Measurements from ENCODE around the gene MADD. TPM values are rescaled to one million over a fixed set of nuclear protein-coding genes. Genes with fewer than 3 reads are reported as not detected.

MADD gene
- total RNA-seq, 1 donor from 2014 or later: 39.7 TPM

GRCh38 chr11:47378010-47378835 is 108.3 kb downstream of the MADD start, which contains the start of gene SPI1:
SPI1 (minus strand) TSS chr11:47378547; CDS start chr11:47378353, 194 bp downstream.
- no peak for DNase-seq (ENCODE audit: extremely low read depth, low read depth, low spot score)

GRCh38 chr11:47378836-47379170 is 108.9 kb downstream of the MADD start:
- DNase-seq (ENCODE audit: extremely low read depth, low read depth, low spot score): no peak

- DNase-seq (ENCODE audit: extremely low read depth, low read depth, low spot score): no peak
Observed at GRCh38 chr11:47379317-47379716, 109.4 kb downstream of the MADD start.

Other genes with a start within 250 kb of the MADD start
- 91.4 and 105 TPM in 2 replicates for gene ARFGAP2, start 93.3 kb upstream of the MADD start, total RNA-seq
- 16.8 and 21.6 TPM in 2 replicates for gene PACSIN3, start 83.7 kb upstream of the MADD start, total RNA-seq
- gene DDB2, start 55.2 kb upstream of the MADD start, total RNA-seq: 61.0 and 74.7 TPM in 2 replicates
- 29.9 and 53.1 TPM in 2 replicates for gene ACP2, start 21.3 kb upstream of the MADD start, total RNA-seq
- gene NR1H3, start 12.1 kb upstream of the MADD start, total RNA-seq: 4.1 and 7.6 TPM in 2 replicates
- gene MYBPC3, start 82.6 kb downstream of the MADD start, total RNA-seq: not detected in 2 replicates
- gene SPI1, start 108.4 kb downstream of the MADD start, total RNA-seq: not detected in 2 replicates
- gene SLC39A13, start 138.5 kb downstream of the MADD start, total RNA-seq: 118 and 133 TPM in 2 replicates
- 143 and 156 TPM in 2 replicates for gene PSMC3, start 156.3 kb downstream of the MADD start, total RNA-seq
- gene RAPSN, start 179.0 kb downstream of the MADD start, total RNA-seq: not detected in 2 replicates